ENCODE measurements around the gene RAB14.

The RAB14 gene

GRCh38 chr9:121219530-121219929 lies 17.9 kb upstream of the RAB14 start:
- peaks cover 10% of the 10 kb centered on the region for H3K4me1 ChIP-seq (ENCODE audit: control insufficient read depth, insufficient read depth, low read length, unreplicated experiment)
- no peaks in the 10 kb centered on the region for H3K36me3 ChIP-seq (ENCODE audit: insufficient read depth, low read length)
- H3K79me2 ChIP-seq (ENCODE audit: control insufficient read depth, insufficient read depth, low read length, unreplicated experiment): no peaks in the 10 kb centered on the region
- H3K27me3 ChIP-seq (ENCODE audit: insufficient read depth, low read length): no peaks in the 10 kb centered on the region
- no peak overlapping the region for H2AFZ ChIP-seq (ENCODE audit: low read length, unreplicated experiment)
- no peak overlapping the region for H3K4me3 ChIP-seq (ENCODE audit: low read depth, low read length)
- no peak overlapping the region for H3K27ac ChIP-seq (ENCODE audit: low read depth, low read length)

DNA sequence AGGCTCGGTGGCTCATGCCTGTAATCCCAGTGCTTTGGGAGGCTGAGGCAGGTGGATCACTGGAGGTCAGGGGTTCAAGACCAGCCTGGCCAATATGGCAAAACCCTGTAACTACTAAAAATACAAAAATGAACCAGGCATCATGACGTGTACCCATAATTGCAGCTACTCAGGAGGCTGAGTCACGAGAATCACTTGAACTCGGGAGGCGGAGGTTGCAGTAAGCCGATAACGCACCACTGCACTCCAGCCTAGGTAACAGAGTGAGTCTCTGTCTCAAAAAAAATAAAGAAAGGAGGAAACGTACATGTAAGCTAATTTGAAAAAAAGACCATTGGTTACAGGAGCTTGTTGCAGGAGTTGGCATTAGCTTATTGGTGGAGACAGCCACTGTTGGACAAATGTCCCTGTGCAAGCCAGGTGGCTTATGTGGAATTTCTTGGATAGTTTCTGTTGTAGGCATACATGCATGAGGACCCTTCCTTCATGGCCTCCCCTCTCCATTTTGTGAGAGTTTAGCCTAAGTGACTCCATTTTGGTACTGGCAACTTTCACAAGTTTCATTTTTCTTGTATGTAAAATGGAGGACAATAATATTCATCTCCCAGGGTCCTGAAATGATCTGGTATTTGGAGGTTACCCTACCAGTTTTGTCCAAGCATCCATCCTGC lies 16.8 kb upstream of the RAB14 start:
- no peaks in the 10 kb centered on the region for H3K79me2 ChIP-seq (ENCODE audit: control insufficient read depth, insufficient read depth, low read length, unreplicated experiment)
- H3K36me3 ChIP-seq (ENCODE audit: insufficient read depth, low read length): no peaks in the 10 kb centered on the region
- H3K27me3 ChIP-seq (ENCODE audit: insufficient read depth, low read length): no peaks in the 10 kb centered on the region
- H3K27ac ChIP-seq (ENCODE audit: low read depth, low read length): no peak overlapping the region
- no peak overlapping the region for H3K4me3 ChIP-seq (ENCODE audit: low read depth, low read length)
- H2AFZ ChIP-seq (ENCODE audit: low read length, unreplicated experiment): no peak overlapping the region
- peaks cover 10% of the 10 kb centered on the region for H3K4me1 ChIP-seq (ENCODE audit: control insufficient read depth, insufficient read depth, low read length, unreplicated experiment)

- Histone ChIP-seq H3K27me3 (ENCODE audit: insufficient read depth, low read length) (no peaks in the 10 kb centered on the region), H3K4me3 (ENCODE audit: low read depth, low read length) (no peak overlapping the region), H3K79me2 (ENCODE audit: control insufficient read depth, insufficient read depth, low read length, unreplicated experiment) (no peaks in the 10 kb centered on the region), H3K36me3 (ENCODE audit: insufficient read depth, low read length) (no peaks in the 10 kb centered on the region), H3K4me1 (ENCODE audit: control insufficient read depth, insufficient read depth, low read length, unreplicated experiment) (peaks cover 8% of the 10 kb centered on the region), H3K27ac (ENCODE audit: low read depth, low read length) (no peak overlapping the region), H2AFZ (ENCODE audit: low read length, unreplicated experiment) (no peak overlapping the region)
These were observed 16.1 kb upstream of the RAB14 start for GRCh38 chr9:121217609-121218292.

- H3K4me3 ChIP-seq (ENCODE audit: low read depth, low read length): no peak overlapping the region
- no peaks in the 10 kb centered on the region for H3K79me2 ChIP-seq (ENCODE audit: control insufficient read depth, insufficient read depth, low read length, unreplicated experiment)
- H3K27me3 ChIP-seq (ENCODE audit: insufficient read depth, low read length): no peaks in the 10 kb centered on the region
- no peak overlapping the region for H2AFZ ChIP-seq (ENCODE audit: low read length, unreplicated experiment)
- no peak overlapping the region for H3K27ac ChIP-seq (ENCODE audit: low read depth, low read length)
- H3K4me1 ChIP-seq (ENCODE audit: control insufficient read depth, insufficient read depth, low read length, unreplicated experiment): peaks cover 5% of the 10 kb centered on the region
- no peaks in the 10 kb centered on the region for H3K36me3 ChIP-seq (ENCODE audit: insufficient read depth, low read length)
These were observed 14.7 kb upstream of the RAB14 start for GRCh38 chr9:121216271-121216805.

- no peaks in the 10 kb centered on the region for H3K36me3 ChIP-seq (ENCODE audit: insufficient read depth, low read length)
- no peak overlapping the region for H3K4me3 ChIP-seq (ENCODE audit: low read depth, low read length)
- H3K4me1 ChIP-seq (ENCODE audit: control insufficient read depth, insufficient read depth, low read length, unreplicated experiment): peaks cover 5% of the 10 kb centered on the region
- no peaks in the 10 kb centered on the region for H3K27me3 ChIP-seq (ENCODE audit: insufficient read depth, low read length)
- no peaks in the 10 kb centered on the region for H3K79me2 ChIP-seq (ENCODE audit: control insufficient read depth, insufficient read depth, low read length, unreplicated experiment)
- H3K27ac ChIP-seq (ENCODE audit: low read depth, low read length): no peak overlapping the region
- no peak overlapping the region for H2AFZ ChIP-seq (ENCODE audit: low read length, unreplicated experiment)
These were observed 12.3 kb upstream of the RAB14 start for GRCh38 chr9:121214005-121214404.

DNA sequence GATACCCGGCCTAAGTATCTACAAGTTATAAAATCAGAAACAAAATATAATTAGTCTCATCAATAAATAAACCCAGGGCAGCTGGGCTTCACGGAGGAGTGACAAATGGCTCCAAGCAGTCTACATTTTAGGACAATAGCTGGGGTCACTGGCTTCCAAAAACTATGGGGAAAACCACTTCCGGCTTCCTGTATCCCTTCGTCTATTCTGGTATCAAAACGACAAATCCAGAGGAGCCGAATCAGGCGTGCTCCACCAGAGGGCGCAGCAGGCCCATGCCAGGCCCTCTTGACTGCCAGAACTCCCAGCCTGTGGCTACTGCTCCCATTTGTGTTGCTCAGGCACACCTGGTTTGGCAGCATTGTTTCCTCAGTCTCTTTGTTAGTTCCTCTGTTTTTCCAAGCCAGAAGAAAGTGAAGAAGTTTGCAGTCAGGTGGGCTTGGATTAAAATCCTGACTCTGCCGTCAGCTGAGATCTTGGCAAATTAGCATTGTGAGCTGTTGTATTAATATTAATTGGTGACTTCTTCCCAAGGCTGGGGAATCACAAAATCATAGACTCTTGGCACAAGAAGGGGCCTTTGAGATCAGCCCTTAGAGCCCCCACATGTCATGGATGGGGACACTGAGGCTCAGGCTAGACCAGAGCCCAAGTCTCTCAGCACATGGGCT lies 11.6 kb upstream of the RAB14 start:
- Histone ChIP-seq H3K27me3 (ENCODE audit: insufficient read depth, low read length) (no peaks in the 10 kb centered on the region), H3K36me3 (ENCODE audit: insufficient read depth, low read length) (no peaks in the 10 kb centered on the region), H3K4me1 (ENCODE audit: control insufficient read depth, insufficient read depth, low read length, unreplicated experiment) (peaks cover 5% of the 10 kb centered on the region), H3K79me2 (ENCODE audit: control insufficient read depth, insufficient read depth, low read length, unreplicated experiment) (no peaks in the 10 kb centered on the region), H3K27ac (ENCODE audit: low read depth, low read length) (0 out of 2 replicates have a peak overlapping the region, but pooled peaks have one; percentile 32), H3K4me3 (ENCODE audit: low read depth, low read length) (no peak overlapping the region), H2AFZ (ENCODE audit: low read length, unreplicated experiment) (peak overlapping the region; percentile 95)

DNA sequence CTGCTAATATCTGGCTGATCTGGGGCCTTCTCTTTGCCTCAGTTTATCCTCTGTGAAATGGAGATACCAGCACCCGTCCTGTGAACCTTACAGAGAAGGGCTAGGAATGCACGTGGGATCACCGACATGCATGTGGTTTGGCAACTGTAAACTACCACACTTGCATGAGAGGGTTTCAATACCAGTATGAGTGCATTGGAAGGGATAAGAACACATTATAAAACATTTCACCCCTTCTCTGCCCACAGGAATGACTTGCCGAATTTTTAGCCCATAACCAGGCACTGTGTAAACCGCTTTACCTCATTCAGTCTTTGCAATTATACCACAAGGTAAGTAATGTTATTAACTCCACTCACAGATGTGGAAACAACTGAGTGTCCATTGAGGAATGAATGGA lies 8.9 kb upstream of the RAB14 start:
- no peak overlapping the region for H3K27ac ChIP-seq (ENCODE audit: low read depth, low read length)
- no peaks in the 10 kb centered on the region for H3K4me1 ChIP-seq (ENCODE audit: control insufficient read depth, insufficient read depth, low read length, unreplicated experiment)
- no peak overlapping the region for H2AFZ ChIP-seq (ENCODE audit: low read length, unreplicated experiment)
- no peak overlapping the region for H3K4me3 ChIP-seq (ENCODE audit: low read depth, low read length)
- no peaks in the 10 kb centered on the region for H3K27me3 ChIP-seq (ENCODE audit: insufficient read depth, low read length)
- no peaks in the 10 kb centered on the region for H3K36me3 ChIP-seq (ENCODE audit: insufficient read depth, low read length)
- no peaks in the 10 kb centered on the region for H3K79me2 ChIP-seq (ENCODE audit: control insufficient read depth, insufficient read depth, low read length, unreplicated experiment)

GRCh38 chr9:121207371-121207940 lies 5.8 kb upstream of the RAB14 start:
- Histone ChIP-seq H3K27me3 (ENCODE audit: insufficient read depth, low read length) (no peaks in the 10 kb centered on the region), H3K4me1 (ENCODE audit: control insufficient read depth, insufficient read depth, low read length, unreplicated experiment) (no peaks in the 10 kb centered on the region), H3K4me3 (ENCODE audit: low read depth, low read length) (no peak overlapping the region), H3K27ac (ENCODE audit: low read depth, low read length) (no peak overlapping the region), H3K79me2 (ENCODE audit: control insufficient read depth, insufficient read depth, low read length, unreplicated experiment) (no peaks in the 10 kb centered on the region), H2AFZ (ENCODE audit: low read length, unreplicated experiment) (no peak overlapping the region), H3K36me3 (ENCODE audit: insufficient read depth, low read length) (no peaks in the 10 kb centered on the region)

DNA sequence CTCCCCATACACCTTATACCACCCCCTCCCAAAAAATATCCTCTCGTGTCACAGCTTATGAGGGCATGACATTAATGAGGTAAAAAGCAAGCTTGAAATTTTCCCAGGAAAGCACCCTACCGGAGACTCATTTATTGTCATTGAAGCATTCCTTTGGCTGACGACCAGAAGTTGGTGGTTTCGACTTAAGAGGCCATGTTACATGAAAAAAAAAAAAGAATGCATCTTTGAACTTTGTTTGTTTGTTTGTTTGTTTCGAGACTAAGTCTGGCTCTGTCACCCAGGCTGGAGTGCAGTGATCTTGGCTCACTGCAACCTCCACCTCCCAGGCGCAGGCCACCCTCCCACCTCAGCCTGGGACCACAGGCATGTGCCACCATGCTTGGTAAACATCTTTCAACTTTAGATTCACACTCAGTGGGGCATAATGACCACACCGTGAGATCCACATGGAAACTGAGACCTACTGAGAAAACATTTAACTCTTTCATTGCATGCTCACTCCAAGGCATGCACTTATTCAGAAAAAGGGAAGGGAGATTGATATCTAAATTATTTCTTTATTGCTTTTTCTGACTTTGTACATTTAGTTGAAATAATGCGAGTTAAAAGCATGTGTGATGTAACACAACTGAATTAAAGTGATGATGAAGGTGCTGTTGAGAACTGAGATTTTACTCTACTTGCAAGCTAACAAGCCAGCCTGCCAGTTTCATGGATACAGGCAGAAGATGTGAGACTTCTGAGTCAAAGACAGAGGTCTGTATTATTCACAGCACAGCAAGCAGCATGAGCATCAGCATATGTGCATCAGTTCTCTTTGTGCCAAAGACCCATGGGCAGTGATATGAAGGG lies 5.1 kb upstream of the RAB14 start:
- Histone ChIP-seq H2AFZ (ENCODE audit: low read length, unreplicated experiment) (no peak overlapping the region), H3K27ac (ENCODE audit: low read depth, low read length) (no peak overlapping the region), H3K36me3 (ENCODE audit: insufficient read depth, low read length) (no peaks in the 10 kb centered on the region), H3K79me2 (ENCODE audit: control insufficient read depth, insufficient read depth, low read length, unreplicated experiment) (peaks cover 3% of the 10 kb centered on the region), H3K4me3 (ENCODE audit: low read depth, low read length) (no peak overlapping the region), H3K4me1 (ENCODE audit: control insufficient read depth, insufficient read depth, low read length, unreplicated experiment) (no peaks in the 10 kb centered on the region), H3K27me3 (ENCODE audit: insufficient read depth, low read length) (no peaks in the 10 kb centered on the region)

GRCh38 chr9:121204611-121205010 lies 2.9 kb upstream of the RAB14 start:
- H3K27me3 ChIP-seq (ENCODE audit: insufficient read depth, low read length): no peaks in the 10 kb centered on the region
- no peak overlapping the region for H3K4me3 ChIP-seq (ENCODE audit: low read depth, low read length)
- H3K79me2 ChIP-seq (ENCODE audit: control insufficient read depth, insufficient read depth, low read length, unreplicated experiment): peaks cover 24% of the 10 kb centered on the region
- H3K27ac ChIP-seq (ENCODE audit: low read depth, low read length): no peak overlapping the region
- peaks cover 5% of the 10 kb centered on the region for H3K4me1 ChIP-seq (ENCODE audit: control insufficient read depth, insufficient read depth, low read length, unreplicated experiment)
- no peaks in the 10 kb centered on the region for H3K36me3 ChIP-seq (ENCODE audit: insufficient read depth, low read length)
- H2AFZ ChIP-seq (ENCODE audit: low read length, unreplicated experiment): no peak overlapping the region

Measured in ACC112 (cell line).